Type B pancreatic cell (in vitro differentiated cells): Measurements from ENCODE around the gene RPS21. TPM values are rescaled to one million over a fixed set of nuclear protein-coding genes. Genes with fewer than 3 reads are reported as not detected.
A peak's percentile ranks its signal among the peaks of the same experiment; 100 is the strongest.

ENCODE experiments used
- DNase-seq: peaks from one replicate; pipeline ENCODE4 v3.0.0; 2021; ENCODE audit warnings: mixed read lengths; ENCODE audit not compliant: unreplicated experiment; ENCODE audit errors: extremely low spot score
- H3K27ac Mint-ChIP-seq: 2 replicates; pipeline ENCODE4 v1.8.0; 2021; ENCODE audit warnings: mild to moderate bottlenecking, mixed read lengths
- H3K27me3 Mint-ChIP-seq: 2 replicates; pipeline ENCODE4 v1.8.0; 2021; ENCODE audit warnings: mixed read lengths
- H3K36me3 Mint-ChIP-seq: 2 replicates; pipeline ENCODE4 v1.8.0; 2021; ENCODE audit warnings: mixed read lengths
- H3K4me1 Mint-ChIP-seq: one replicate; pipeline ENCODE4 v1.8.0; 2021; ENCODE audit warnings: mixed read lengths; ENCODE audit not compliant: unreplicated experiment
- H3K4me3 Mint-ChIP-seq: 2 replicates; pipeline ENCODE4 v1.8.0; 2021; ENCODE audit warnings: mild to moderate bottlenecking, mixed read lengths
- H3K9me3 Mint-ChIP-seq: 2 replicates; pipeline ENCODE4 v1.8.0; 2021; ENCODE audit warnings: mixed read lengths
- CTCF ChIP-seq: fragments of 200-600 bp; sonication (generic); conservative IDR thresholded peaks from 2 replicates; pipeline ENCODE4 v1.5.0; 2021; ENCODE audit warnings: antibody characterized with exemption, mild to moderate bottlenecking
- total RNA-seq: library from RNA; stranded (reverse); gene quantifications from 2 replicates; pipeline ENCODE4 v1.2.1, GENCODE V29; 2021; ENCODE audit warnings: low replicate concordance

RPS21 gene
- total RNA-seq, 1 donor from 2014 or later, result 1,432 TPM

GRCh38 chr20:62361799-62362589, 24.9 kb upstream of the RPS21 start:
- Mint-ChIP-seq H3K27me3 (no peaks in the 10 kb centered on the region), H3K27ac (peak overlapping the region; percentile 90)

DNA sequence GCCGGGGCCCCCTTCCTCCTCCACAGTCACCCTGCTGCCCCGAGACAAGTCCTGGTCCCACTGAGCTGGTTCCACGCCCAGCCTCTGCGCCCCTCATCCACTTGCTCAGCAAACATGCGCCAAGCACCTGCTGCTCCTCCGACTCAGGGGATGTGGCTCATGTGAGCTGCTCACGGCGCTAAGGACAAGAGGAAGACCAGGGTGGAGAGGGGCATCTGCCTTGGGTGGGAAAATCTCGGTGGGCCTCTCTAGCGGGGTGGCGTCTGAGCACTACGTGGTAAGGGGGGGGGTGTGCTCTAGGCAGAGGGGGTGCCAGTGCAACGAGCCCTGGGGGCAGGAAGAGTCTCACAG, 24.3 kb upstream of the RPS21 start:
- no peaks in the 10 kb centered on the region for H3K27me3 Mint-ChIP-seq
- H3K36me3 Mint-ChIP-seq, result no peaks in the 10 kb centered on the region
- DNase-seq, result no peak
- no peaks in the 10 kb centered on the region for H3K4me1 Mint-ChIP-seq
- peak overlapping the region; percentile 70 for H3K4me3 Mint-ChIP-seq
- H3K9me3 Mint-ChIP-seq, result no peaks in the 10 kb centered on the region
- H3K27ac Mint-ChIP-seq, result peak overlapping the region; percentile 90
- TF ChIP-seq CTCF, result no peak

More at GRCh38 chr20:62361799-62362589, 24.9 kb upstream of the RPS21 start:
- no peak for TF ChIP-seq CTCF
- Mint-ChIP-seq H3K4me1 (no peaks in the 10 kb centered on the region), H3K9me3 (no peaks in the 10 kb centered on the region), H3K36me3 (no peaks in the 10 kb centered on the region), H3K4me3 (peak overlapping the region; percentile 70)
- no peak for DNase-seq

DNA sequence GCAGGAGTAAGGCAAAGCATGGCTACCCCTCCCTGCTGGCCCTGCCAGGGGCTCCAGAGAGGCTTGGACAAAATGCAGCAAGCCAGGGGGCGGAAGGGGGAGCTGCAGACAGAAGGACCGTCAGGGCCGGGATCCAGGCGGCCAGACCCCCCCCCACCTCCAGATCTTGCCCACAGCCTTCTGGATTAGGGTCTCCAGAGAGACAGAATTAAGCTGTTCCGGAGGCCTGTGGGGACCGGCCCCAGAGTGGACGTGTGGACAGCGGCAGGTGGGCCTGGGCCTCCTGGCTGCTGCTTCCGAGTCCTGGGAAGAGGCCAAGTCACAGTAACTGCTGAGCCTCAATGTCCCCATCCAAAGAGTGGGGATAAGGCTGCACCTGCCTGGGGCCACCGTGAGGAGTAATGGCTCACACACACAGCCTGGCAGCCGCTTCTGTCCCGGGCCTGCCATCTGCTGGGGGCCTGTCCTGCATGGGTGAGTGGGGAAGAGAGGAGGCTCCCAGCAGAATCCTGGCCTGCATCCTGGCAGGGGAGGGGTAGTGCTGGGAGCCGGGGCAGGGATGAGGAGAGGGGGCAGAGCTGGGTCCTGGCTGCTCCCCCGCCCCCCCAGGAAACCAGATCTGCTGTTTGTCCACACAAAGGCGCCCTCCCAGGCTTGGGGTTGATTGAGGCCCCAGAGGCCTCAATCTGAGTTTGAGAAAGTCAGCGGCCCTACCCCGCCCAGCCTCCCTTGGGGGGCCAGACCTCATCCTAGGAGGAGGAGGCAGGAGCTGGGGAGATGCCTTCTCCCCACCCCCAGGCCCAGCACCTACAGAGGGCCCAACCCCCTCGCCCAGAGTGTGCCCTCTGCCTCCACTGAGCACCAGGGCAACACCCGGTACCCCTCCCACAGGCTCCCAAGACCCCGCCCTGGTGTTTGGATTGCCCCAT, 23.6 kb upstream of the RPS21 start:
- no peaks in the 10 kb centered on the region for H3K9me3 Mint-ChIP-seq
- H3K36me3 Mint-ChIP-seq, result no peaks in the 10 kb centered on the region
- no peaks in the 10 kb centered on the region for H3K27me3 Mint-ChIP-seq
- H3K4me3 Mint-ChIP-seq, result peak overlapping the region; percentile 70
- H3K27ac Mint-ChIP-seq, result peak overlapping the region; percentile 90
- no peak for DNase-seq
- H3K4me1 Mint-ChIP-seq, result no peaks in the 10 kb centered on the region
- no peak for TF ChIP-seq CTCF

GRCh38 chr20:62363920-62364851, 22.7 kb upstream of the RPS21 start:
- no peak for DNase-seq
- no peaks in the 10 kb centered on the region for H3K9me3 Mint-ChIP-seq
- H3K4me3 Mint-ChIP-seq, result peak overlapping the region; percentile 89
- TF ChIP-seq CTCF, result no peak
- no peaks in the 10 kb centered on the region for H3K27me3 Mint-ChIP-seq
- peak overlapping the region; percentile 92 for H3K27ac Mint-ChIP-seq
- peaks cover 3% of the 10 kb centered on the region for H3K4me1 Mint-ChIP-seq
- no peaks in the 10 kb centered on the region for H3K36me3 Mint-ChIP-seq
